Panc1 (cell line): ENCODE data around the gene HELT.
"Not testable (repeated sequence)": the region's sequence is repeated elsewhere in the genome, so short reads cannot be mapped to it uniquely, and the experiment has no call there.

Experiments used
- CTCF ChIP-seq: fragments of 450-650 bp; IDR thresholded peaks from 2 replicates; pipeline ENCODE4 v1.5.1; 2017; ENCODE audit warnings: mild to moderate bottlenecking
- POLR2AphosphoS5 ChIP-seq: IDR thresholded peaks from 2 replicates; pipeline ENCODE4 v1.6.1; 2012; ENCODE audit warnings: mild to moderate bottlenecking, low read depth, low read length, moderate library complexity
- REST ChIP-seq, 2 experiments: IDR thresholded peaks; 2 replicates each; pipeline ENCODE4 v1.6.1; 2011 to 2012; ENCODE audit warnings: low read depth in 2 of 2, control low read depth in 1 of 2, low read length in 1 of 2, mild to moderate bottlenecking in 1 of 2, moderate library complexity in 1 of 2; ENCODE audit not compliant: insufficient read depth in 1 of 2
- SIN3A ChIP-seq: IDR thresholded peaks from 2 replicates; pipeline ENCODE4 v1.6.1; 2012; ENCODE audit warnings: low read depth, mild to moderate bottlenecking, low read length, moderate library complexity, borderline replicate concordance; ENCODE audit not compliant: insufficient read depth

- TF ChIP-seq CTCF; REST (IDR thresholded peaks at IDR 0.05; ENCODE audit: insufficient read depth in 1 of 2, low read depth in 2 of 2, low read length in 1 of 2); POLR2AphosphoS5; SIN3A: not testable (repeated sequence)
These were observed 33.0 kb downstream of the HELT start for GRCh38 chr4:185051283-185051682.
